Aorta (tissue), 5 donors: ENCODE data around the gene OCRL. TPM values are rescaled to one million over a fixed set of nuclear protein-coding genes. Genes with fewer than 3 reads are reported as not detected.

Source experiments
- ATAC-seq: fragments of 200-7000 bp; cut with Tn5 transposase; one replicate; pipeline ENCODE4 v1.9.1; 2022; ENCODE audit warnings: moderate library complexity; ENCODE audit not compliant: low FRiP score
- DNase-seq, 2 donors: peaks; one replicate each; pipeline ENCODE4 v3.0.0-alpha.2; 2020
- H3K27ac ChIP-seq, 2 donors: one replicate each; pipeline ENCODE4 v1.5.1; 2013; ENCODE audit warnings: low read length in 2 of 2, mild to moderate bottlenecking in 2 of 2, moderate library complexity in 2 of 2, control low read depth in 1 of 2, inconsistent platforms in 1 of 2, low read depth in 1 of 2
- H3K27me3 ChIP-seq, 2 donors: one replicate each; pipeline ENCODE4 v1.6.1; 2013; ENCODE audit warnings: control low read depth in 1 of 2, low read length in 1 of 2, mild to moderate bottlenecking in 1 of 2, moderate library complexity in 1 of 2; ENCODE audit not compliant: insufficient read depth in 2 of 2, control insufficient read depth in 1 of 2
- H3K36me3 ChIP-seq, 2 donors: one replicate each; pipeline ENCODE4 v1.6.1; 2013; ENCODE audit warnings: control low read depth in 1 of 2, low read length in 1 of 2, mild to moderate bottlenecking in 1 of 2; ENCODE audit not compliant: insufficient read depth in 2 of 2, control insufficient read depth in 1 of 2
- H3K4me1 ChIP-seq, 2 donors: one replicate each; pipeline ENCODE4 v1.6.1; 2013; ENCODE audit warnings: low read length in 2 of 2, control low read depth in 1 of 2, mild to moderate bottlenecking in 1 of 2, moderate library complexity in 1 of 2; ENCODE audit not compliant: insufficient read depth in 2 of 2, control insufficient read depth in 1 of 2
- H3K4me3 ChIP-seq, 2 donors: one replicate each; pipeline ENCODE4 v1.5.1; 2013; ENCODE audit warnings: low read length in 2 of 2, control low read depth in 1 of 2, mild to moderate bottlenecking in 1 of 2
- H3K9me3 ChIP-seq: one replicate; pipeline ENCODE4 v1.6.1; 2013; ENCODE audit warnings: mild to moderate bottlenecking, low read length; ENCODE audit not compliant: control insufficient read depth
- WGBS, 2 donors: extraction: QIAGEN DNeasy Blood & Tissue Kit; methylation state at CpG; one replicate each; pipeline ENCODE4 v1.1.7; 2013; 5-methylcytosine and 5-hydroxymethylcytosine counted together
- intact Hi-C, 2 donors: fragments of 100-400 bp; cut with DNase I; formaldehyde crosslinking; loops; one replicate each; pipeline versions ENCODE4 v1.14.2 to v1.15.0; 2022
- polyA plus RNA-seq, 2 donors: library from polyadenylated mRNA; stranded (reverse); fragments of 200-250 nt; gene quantifications; one replicate each; pipeline ENCODE4 v1.2.3, GENCODE V29; 2013
- total RNA-seq, 2 donors: library from RNA; stranded (reverse); fragmentation: NEBNext Ultra II Directional; extraction: Animal tissue kit (Norgen Biotek cat#: 25700); gene quantifications; one replicate each; pipeline ENCODE4 v1.2.1, GENCODE V29; 2021
- donor health status: healthy with polysubstance abuse.
- donor health status: Bipolar disorder and iron deficiency.
- donor health status: DM: no; HTN: no; CAD: no.
- donor health status: DM: no; HTN: no; CAD: no.
- donor health status: DM: yes; HTN: yes; CAD: no.

Gene OCRL
- total and polyA plus RNA-seq, 4 donors: 10.6 to 23.6 (median 18.2) TPM

DNA sequence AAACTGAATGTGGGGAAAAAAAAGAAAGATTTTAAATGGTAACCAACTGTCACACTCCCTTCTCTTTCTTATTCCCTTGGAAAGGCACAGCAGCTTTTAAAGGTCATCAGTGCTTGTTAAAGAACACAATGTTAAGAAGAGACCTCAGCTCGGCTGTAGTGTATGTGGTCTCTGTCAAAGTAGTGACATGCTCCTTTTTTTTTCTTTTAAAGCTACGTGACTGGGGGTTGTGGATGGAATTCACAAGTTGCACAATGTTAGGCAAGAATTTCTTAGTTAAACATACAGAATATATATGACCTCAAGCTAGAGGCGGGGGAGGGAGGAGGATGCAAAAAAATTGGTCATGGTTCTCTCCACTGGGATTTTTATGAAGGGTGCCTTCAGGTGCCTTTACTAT is 45.6 kb downstream of the OCRL start:
- no peaks in the 10 kb centered on the region for H3K4me1 ChIP-seq
- no peaks in the 10 kb centered on the region for H3K9me3 ChIP-seq
- intact Hi-C loops: no loop called here
- WGBS, 2 donors: 54 to 85% methylated on average over 3 of the region's 3 CpGs
- DNase-seq (no peak), ATAC-seq (no peak)
- H3K27me3 ChIP-seq: no peaks in the 10 kb centered on the region
- no peak overlapping the region for H3K27ac ChIP-seq
- H3K4me3 ChIP-seq: no peak overlapping the region
- H3K36me3 ChIP-seq: peaks cover 0 to 3% of the 10 kb centered on the region in 2 donors

DNA sequence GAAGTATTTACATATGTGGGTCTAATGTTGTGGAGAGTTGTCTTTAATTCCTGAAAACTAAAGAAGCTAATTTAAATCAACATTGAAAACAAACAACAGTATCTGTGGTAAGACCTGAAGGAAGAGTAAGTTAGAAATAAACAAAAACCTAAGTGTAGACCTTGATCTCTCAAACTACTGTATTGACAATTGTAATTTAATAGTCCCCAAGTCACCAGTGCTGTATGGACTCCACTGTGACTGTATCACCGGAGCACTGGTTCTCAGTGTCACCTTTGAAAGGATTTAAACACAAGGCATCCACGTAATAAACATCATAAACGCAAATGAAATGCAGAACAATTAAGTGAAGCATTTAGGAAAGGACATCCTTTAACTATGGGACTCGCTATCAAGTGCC is 46.4 kb downstream of the OCRL start:
- no peaks in the 10 kb centered on the region for H3K9me3 ChIP-seq
- intact Hi-C loops: no loop called here
- DNase-seq (no peak), ATAC-seq (no peak)
- H3K36me3 ChIP-seq: peaks cover 0 to 6% of the 10 kb centered on the region in 2 donors
- no peak overlapping the region for H3K4me3 ChIP-seq
- no peak overlapping the region for H3K27ac ChIP-seq
- 76 to 96% methylated on average over 4 of the region's 4 CpGs for WGBS, 2 donors
- H3K4me1 ChIP-seq: no peaks in the 10 kb centered on the region
- no peaks in the 10 kb centered on the region for H3K27me3 ChIP-seq

DNA sequence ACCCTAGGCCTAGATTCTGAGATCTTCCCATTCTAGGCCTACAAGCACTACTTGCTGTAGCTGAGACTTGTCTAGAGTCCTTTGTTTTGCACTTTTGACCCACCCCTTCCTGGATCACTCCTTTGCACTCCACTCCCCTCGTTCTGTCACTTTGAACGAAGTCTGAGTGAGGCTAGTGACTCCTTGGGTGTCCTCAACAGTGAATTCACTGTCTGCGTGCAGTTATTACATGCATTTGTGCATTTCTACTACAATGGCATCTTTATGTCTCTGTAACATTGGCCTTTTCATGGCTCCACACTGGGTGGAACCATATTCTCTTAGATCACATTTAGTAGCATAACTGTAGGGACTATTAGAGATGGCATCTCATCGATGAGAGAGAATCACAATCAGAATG is 50.5 kb downstream of the OCRL start:
- Histone ChIP-seq H3K9me3 (no peaks in the 10 kb centered on the region), H3K36me3 (peaks cover 5 to 6% of the 10 kb centered on the region in 2 donors), H3K4me3 (no peak overlapping the region), H3K4me1 (no peaks in the 10 kb centered on the region), H3K27ac (no peak overlapping the region), H3K27me3 (no peaks in the 10 kb centered on the region)
- WGBS, 2 donors: 70 to 92% methylated on average over 4 of the region's 4 CpGs
- ATAC-seq: no peak
- no peak for DNase-seq
- intact Hi-C loops: no loop called here

DNA sequence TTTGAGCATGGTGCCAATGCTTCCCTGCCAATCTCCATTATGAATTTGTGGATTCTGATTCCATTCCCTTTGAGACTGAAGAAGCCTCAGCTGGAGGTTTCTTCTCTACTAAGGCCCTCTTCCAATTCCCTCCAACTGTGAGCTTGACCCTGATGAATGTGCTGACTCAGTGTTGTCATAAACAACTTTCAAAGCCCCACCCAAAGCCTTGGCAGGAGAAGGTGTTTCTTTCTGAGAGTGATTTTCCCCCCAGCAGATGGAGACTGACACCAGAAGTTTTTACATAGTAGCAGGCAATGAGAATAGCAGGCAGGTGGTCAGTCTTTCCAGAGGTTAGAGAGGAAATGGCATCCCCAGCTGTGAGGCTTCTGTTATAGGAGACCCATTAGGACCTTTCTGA is 53.1 kb downstream of the OCRL start:
- ATAC-seq: no peak

DNA sequence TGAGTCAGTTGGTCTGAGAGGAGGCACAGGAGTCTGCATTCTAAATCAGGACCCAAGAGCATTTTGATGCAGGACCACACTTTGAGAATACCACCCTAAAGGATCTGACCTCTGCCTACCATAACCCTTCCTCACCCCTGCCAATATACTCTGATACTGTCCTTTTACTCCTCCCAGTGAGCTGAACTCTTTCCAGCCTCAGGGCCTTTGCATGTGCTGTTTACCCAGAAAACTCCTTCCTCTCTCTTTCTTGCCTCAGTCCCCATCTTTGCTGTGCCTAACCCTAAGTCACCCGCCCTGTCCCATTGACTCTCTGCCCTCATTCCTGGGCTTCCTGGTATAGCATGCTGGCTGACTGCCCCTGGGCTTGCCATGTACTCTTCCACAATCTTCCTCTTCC is 54.7 kb downstream of the OCRL start:
- Histone ChIP-seq H3K4me1 (no peaks in the 10 kb centered on the region), H3K27me3 (no peaks in the 10 kb centered on the region), H3K36me3 (peaks cover 3 to 5% of the 10 kb centered on the region in 2 donors), H3K9me3 (no peaks in the 10 kb centered on the region), H3K27ac (no peak overlapping the region), H3K4me3 (no peak overlapping the region)
- 83 to 95% methylated on average over 1 of the region's 1 CpG for WGBS, 2 donors
- DNase-seq: no peak
- intact Hi-C loops: no loop called here
- ATAC-seq: no peak

More for the DNA sequence above, 53.1 kb downstream of the OCRL start:
- Histone ChIP-seq H3K4me1 (no peaks in the 10 kb centered on the region), H3K4me3 (no peak overlapping the region), H3K36me3 (peaks cover 3 to 5% of the 10 kb centered on the region in 2 donors), H3K27ac (no peak overlapping the region), H3K9me3 (no peaks in the 10 kb centered on the region), H3K27me3 (no peaks in the 10 kb centered on the region)
- intact Hi-C loops: no loop called here
- DNase-seq: no peak

DNA sequence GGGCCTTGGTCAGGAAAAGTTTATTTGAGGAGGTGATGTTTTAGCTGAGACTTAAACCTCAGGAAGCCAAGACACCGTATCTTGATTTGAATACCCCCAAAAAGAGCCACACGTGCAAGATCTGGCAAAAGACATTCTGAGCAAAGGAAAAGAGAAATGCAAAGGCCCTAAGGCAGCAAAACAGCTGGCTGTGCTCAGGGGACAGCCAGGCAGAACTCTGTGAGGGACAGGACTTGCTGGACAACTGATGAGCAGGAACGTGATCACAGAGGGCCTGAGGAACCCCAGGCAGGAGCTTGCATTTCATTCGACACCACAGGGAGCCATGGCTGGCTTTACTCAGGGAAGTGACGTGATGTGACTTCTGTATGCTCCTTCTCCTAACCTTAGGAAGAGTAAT is 56.0 kb downstream of the OCRL start:
- no peak for ATAC-seq
- Histone ChIP-seq H3K4me3 (no peak overlapping the region), H3K4me1 (no peaks in the 10 kb centered on the region), H3K27me3 (no peaks in the 10 kb centered on the region), H3K9me3 (no peaks in the 10 kb centered on the region), H3K27ac (no peak overlapping the region), H3K36me3 (peaks cover under 1 to 5% of the 10 kb centered on the region in 2 donors)
- intact Hi-C loops: no loop called here
- DNase-seq: no peak
- 73 to 87% methylated on average over 5 of the region's 5 CpGs for WGBS, 2 donors

DNA sequence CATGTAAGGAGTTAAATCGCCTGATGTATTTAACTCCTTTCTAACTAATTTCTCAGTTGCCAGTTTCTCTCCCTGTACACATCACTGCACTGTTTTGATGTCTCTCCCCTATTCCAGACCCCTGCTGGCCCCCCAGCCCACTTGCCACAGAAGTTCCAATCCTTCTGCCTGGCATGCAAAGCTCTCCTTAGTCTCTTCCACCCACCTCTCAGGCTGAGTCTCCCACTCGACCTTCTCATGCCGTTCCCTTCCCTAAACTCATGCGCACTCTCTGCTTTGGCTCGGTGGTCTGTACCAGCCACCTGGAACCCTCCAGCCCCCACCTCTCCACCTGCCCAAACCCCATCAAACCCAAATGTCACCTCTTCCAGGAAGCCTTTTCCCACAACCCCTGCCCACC is 57.8 kb downstream of the OCRL start:
- DNase-seq: no peak
- intact Hi-C loops: no loop called here
- H3K4me3 ChIP-seq: no peak overlapping the region
- H3K4me1 ChIP-seq: no peaks in the 10 kb centered on the region
- peaks cover 0 to 3% of the 10 kb centered on the region in 2 donors for H3K36me3 ChIP-seq
- no peaks in the 10 kb centered on the region for H3K9me3 ChIP-seq
- H3K27me3 ChIP-seq: no peaks in the 10 kb centered on the region
- no peak overlapping the region for H3K27ac ChIP-seq
- no peak for ATAC-seq
- 62 to 78% methylated on average over 5 of the region's 5 CpGs for whole genome bisulfite sequencing, 2 donors

DNA sequence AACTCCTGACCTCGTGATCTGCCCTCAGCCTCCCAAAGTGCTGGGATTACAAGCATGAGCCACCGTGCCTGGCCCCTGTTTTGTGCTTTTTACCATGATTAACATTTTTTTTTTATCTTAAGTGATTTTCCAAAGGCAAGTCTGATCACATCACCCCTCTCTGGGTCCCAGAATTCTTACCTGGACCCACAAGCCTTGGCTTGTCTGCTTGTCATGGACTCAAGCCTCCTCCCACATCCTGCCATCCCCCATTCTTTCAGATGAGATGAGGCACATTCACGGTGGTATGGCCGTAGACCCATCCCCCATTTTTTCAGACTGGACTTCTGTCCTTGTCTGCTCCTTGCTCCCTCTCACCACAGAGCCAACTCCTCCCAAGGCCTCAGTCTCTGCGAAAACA is 59.4 kb downstream of the OCRL start:
- ATAC-seq (no peak), DNase-seq (no peak)
- H3K36me3 ChIP-seq: peaks cover 0 to 3% of the 10 kb centered on the region in 2 donors
- no peak overlapping the region for H3K27ac ChIP-seq
- no peaks in the 10 kb centered on the region for H3K4me1 ChIP-seq
- intact Hi-C loops: no loop called here
- no peaks in the 10 kb centered on the region for H3K27me3 ChIP-seq
- no peak overlapping the region for H3K4me3 ChIP-seq
- WGBS, 2 donors: 55 to 80% methylated on average over 5 of the region's 5 CpGs
- H3K9me3 ChIP-seq: no peaks in the 10 kb centered on the region

DNA sequence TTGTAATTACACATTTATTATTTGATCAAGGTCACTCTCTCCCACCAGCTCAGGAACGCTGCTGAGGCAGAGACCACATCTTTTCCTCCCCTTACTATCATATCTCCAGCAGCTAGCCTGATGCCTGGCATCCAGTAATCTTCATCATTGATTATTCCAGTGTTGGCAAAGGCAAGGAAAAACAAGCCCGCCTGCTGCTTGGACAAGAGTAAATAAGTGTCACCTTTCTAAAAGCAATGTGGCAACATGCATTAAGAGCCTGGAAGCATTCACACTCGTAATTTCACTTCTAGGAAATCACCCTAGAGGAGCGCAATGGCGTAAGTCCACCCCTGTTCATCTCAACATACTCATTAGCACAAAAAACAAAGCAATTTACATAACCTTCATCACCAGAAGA is 59.9 kb downstream of the OCRL start:
- Histone ChIP-seq H3K27ac (no peak overlapping the region), H3K4me1 (no peaks in the 10 kb centered on the region), H3K4me3 (no peak overlapping the region), H3K27me3 (no peaks in the 10 kb centered on the region), H3K36me3 (peaks cover 0 to under 1% of the 10 kb centered on the region in 2 donors), H3K9me3 (no peaks in the 10 kb centered on the region)
- intact Hi-C loops: loop anchor here (10.0 kb wide), 2 partner anchors 125 to 595 kb away; no protein-coding TSS in a partner anchor
- ATAC-seq (no peak), DNase-seq (no peak)
- 80 to 92% methylated on average over 5 of the region's 5 CpGs for WGBS, 2 donors
